Activated B cell treated with CpG ODN at 0.5 μM for 24 hours (primary cell): ENCODE measurements around the gene MTERF4. TPM values are rescaled to one million over a fixed set of nuclear protein-coding genes. Genes with fewer than 3 reads are reported as not detected.

Experiments
- ATAC-seq: fragments of 200-7000 bp; cut with Tn5 transposase; one replicate; pipeline ENCODE4 v1.10.0; 2021; ENCODE audit warnings: low read depth, mild to moderate bottlenecking, moderate library complexity
- CTCF ChIA-PET: fragments of 350-600 bp; sonication (Branson Sonifier 250); formaldehyde crosslinking; loops from one replicate; lab custom pipeline; 2021; ENCODE audit warnings: antibody characterized with exemption; lab: Charles Lee
- POLR2A ChIA-PET: fragments of 350-600 bp; sonication (Branson Sonifier 250); formaldehyde crosslinking; loops from one replicate; lab custom pipeline; 2021; ENCODE audit warnings: antibody characterized with exemption; lab: Charles Lee
- DNase-seq: peaks from one replicate; pipeline ENCODE4 v3.0.0; 2022
- H3K27ac Mint-ChIP-seq: one replicate; pipeline ENCODE4 v1.8.0; 2020; ENCODE audit warnings: mixed read lengths
- H3K27me3 Mint-ChIP-seq: one replicate; pipeline ENCODE4 v1.8.0; 2021; ENCODE audit warnings: mixed read lengths
- H3K36me3 Mint-ChIP-seq: one replicate; pipeline ENCODE4 v1.8.0; 2021; ENCODE audit warnings: low read depth, mixed read lengths
- H3K4me1 Mint-ChIP-seq: one replicate; pipeline ENCODE4 v1.8.0; 2021; ENCODE audit warnings: mixed read lengths
- H3K4me3 Mint-ChIP-seq: one replicate; pipeline ENCODE4 v1.8.0; 2020; ENCODE audit warnings: mild to moderate bottlenecking, mixed read lengths
- H3K9me3 Mint-ChIP-seq: one replicate; pipeline ENCODE4 v1.8.0; 2020; ENCODE audit warnings: mixed read lengths
- CTCF ChIP-seq: fragments of 200-600 bp; IDR thresholded peaks from one replicate; pipeline ENCODE4 v1.8.0; 2022; ENCODE audit warnings: antibody characterized with exemption, mild to moderate bottlenecking
- intact Hi-C: fragments of 100-400 bp; cut with micrococcal nuclease; formaldehyde crosslinking; loops from one replicate; pipeline ENCODE4 v1.15.1; 2024
- total RNA-seq: library from RNA; stranded (reverse); gene quantifications from 2 replicates; pipeline ENCODE4 v1.2.3, GENCODE V29; 2022

Gene MTERF4
- total RNA-seq, 1 donor from 2014 or later = 122 TPM

- Mint-ChIP-seq H3K4me3 (no peak overlapping the region), H3K9me3 (no peaks in the 10 kb centered on the region), H3K36me3 (peaks cover 57% of the 10 kb centered on the region), H3K4me1 (no peaks in the 10 kb centered on the region), H3K27me3 (no peaks in the 10 kb centered on the region), H3K27ac (no peak overlapping the region)
- no peak for TF ChIP-seq CTCF
- ChIA-PET CTCF (no interaction called here), POLR2A (interaction anchor here (3.4 kb wide), 1 partner anchor 8 kb away, joined by 9 read pairs; the partner anchor contains the start of genes PASK and PPP1R7)
- DNase-seq = no peak
- intact Hi-C loops = no loop called here
- ATAC-seq = no peak
Observed at GRCh38 chr2:241142063-241142462, 40.0 kb upstream of the MTERF4 start.

- no peak for TF ChIP-seq CTCF
- POLR2A ChIA-PET = interaction anchor here (1.4 to 3.4 kb wide), 2 partner anchors 9 to 41 kb away, joined by 3 to 9 read pairs; partner anchors contain the start of genes PASK and PPP1R7
- no peaks in the 10 kb centered on the region for H3K9me3 Mint-ChIP-seq
- intact Hi-C loops = no loop called here
- DNase-seq (no peak), ATAC-seq (no peak)
- H3K36me3 Mint-ChIP-seq = peaks cover 63% of the 10 kb centered on the region
- CTCF ChIA-PET = no interaction called here
- H3K27me3 Mint-ChIP-seq = no peaks in the 10 kb centered on the region
- H3K4me3 Mint-ChIP-seq = no peak overlapping the region
- no peak overlapping the region for H3K27ac Mint-ChIP-seq
- no peaks in the 10 kb centered on the region for H3K4me1 Mint-ChIP-seq
Observed at GRCh38 chr2:241141214-241141770, 39.2 kb upstream of the MTERF4 start.

- no peak for TF ChIP-seq CTCF
- Mint-ChIP-seq H3K27ac (no peak overlapping the region), H3K9me3 (no peaks in the 10 kb centered on the region), H3K27me3 (no peaks in the 10 kb centered on the region), H3K4me1 (no peaks in the 10 kb centered on the region), H3K4me3 (no peak overlapping the region), H3K36me3 (peaks cover 71% of the 10 kb centered on the region)
- no peak for ATAC-seq
- CTCF ChIA-PET = interaction anchor here (1.2 to 1.3 kb wide), 3 partner anchors 8 to 62 kb away, joined by 3 to 4 read pairs (median 4); partner anchors contain the start of gene PASK
- DNase-seq = no peak
- intact Hi-C loops = no loop called here
- POLR2A ChIA-PET = interaction anchor here (1.4 to 3.4 kb wide), 3 partner anchors 9 to 40 kb away, joined by 3 to 9 read pairs (median 3); partner anchors contain the start of genes PASK and PPP1R7
Observed at GRCh38 chr2:241140445-241140840, 38.4 kb upstream of the MTERF4 start.

GRCh38 chr2:241139531-241140444 is 37.7 kb upstream of the MTERF4 start:
- DNase-seq = no peak
- no peak for TF ChIP-seq CTCF
- intact Hi-C loops = no loop called here
- no peak overlapping the region for H3K27ac Mint-ChIP-seq
- no peaks in the 10 kb centered on the region for H3K27me3 Mint-ChIP-seq
- peaks cover 74% of the 10 kb centered on the region for H3K36me3 Mint-ChIP-seq
- POLR2A ChIA-PET = interaction anchor here (1.3 to 3.4 kb wide), 4 partner anchors 10 to 39 kb away, joined by 3 to 9 read pairs (median 3); partner anchors contain the start of genes PASK and PPP1R7
- no peaks in the 10 kb centered on the region for H3K9me3 Mint-ChIP-seq
- ATAC-seq = no peak
- CTCF ChIA-PET = interaction anchor here (1.2 to 1.3 kb wide), 3 partner anchors 9 to 61 kb away, joined by 3 to 4 read pairs (median 4); partner anchors contain the start of gene PASK
- no peak overlapping the region for H3K4me3 Mint-ChIP-seq
- no peaks in the 10 kb centered on the region for H3K4me1 Mint-ChIP-seq

GRCh38 chr2:241138471-241138870 is 36.4 kb upstream of the MTERF4 start:
- Mint-ChIP-seq H3K27me3 (no peaks in the 10 kb centered on the region), H3K4me1 (no peaks in the 10 kb centered on the region), H3K4me3 (no peak overlapping the region), H3K36me3 (peaks cover 75% of the 10 kb centered on the region), H3K27ac (no peak overlapping the region), H3K9me3 (no peaks in the 10 kb centered on the region)
- DNase-seq = no peak
- CTCF ChIA-PET = interaction anchor here (0.6 kb wide), 1 partner anchor 483 kb away, joined by 4 read pairs; no protein-coding TSS in a partner anchor
- ATAC-seq = no peak
- POLR2A ChIA-PET = interaction anchor here (0.7 to 1.5 kb wide), 5 partner anchors 9 to 36 kb away, joined by 3 to 6 read pairs (median 3); partner anchors contain the start of genes MTERF4 and PASK
- intact Hi-C loops = no loop called here
- no peak for TF ChIP-seq CTCF
